Measurements from ENCODE around the gene TMEM82.
"Not testable (repeated sequence)": the region's sequence is repeated elsewhere in the genome, so short reads cannot be mapped to it uniquely, and the experiment has no call there.

The TMEM82 gene

GRCh38 chr1:15742339-15742801 is at the start of gene TMEM82:
TMEM82 (plus strand) TSS chr1:15742499; CDS start chr1:15742560, 61 bp downstream.
- ChIA-PET POLR2A (ENCODE audit: low non-redundant PET) (no interaction called here), CTCF (interaction anchor here (0.6 to 0.7 kb wide), 2 partner anchors 20 to 254 kb away, joined by 3 to 4 read pairs; no protein-coding TSS in a partner anchor)
- TF ChIP-seq, protein P1, sequence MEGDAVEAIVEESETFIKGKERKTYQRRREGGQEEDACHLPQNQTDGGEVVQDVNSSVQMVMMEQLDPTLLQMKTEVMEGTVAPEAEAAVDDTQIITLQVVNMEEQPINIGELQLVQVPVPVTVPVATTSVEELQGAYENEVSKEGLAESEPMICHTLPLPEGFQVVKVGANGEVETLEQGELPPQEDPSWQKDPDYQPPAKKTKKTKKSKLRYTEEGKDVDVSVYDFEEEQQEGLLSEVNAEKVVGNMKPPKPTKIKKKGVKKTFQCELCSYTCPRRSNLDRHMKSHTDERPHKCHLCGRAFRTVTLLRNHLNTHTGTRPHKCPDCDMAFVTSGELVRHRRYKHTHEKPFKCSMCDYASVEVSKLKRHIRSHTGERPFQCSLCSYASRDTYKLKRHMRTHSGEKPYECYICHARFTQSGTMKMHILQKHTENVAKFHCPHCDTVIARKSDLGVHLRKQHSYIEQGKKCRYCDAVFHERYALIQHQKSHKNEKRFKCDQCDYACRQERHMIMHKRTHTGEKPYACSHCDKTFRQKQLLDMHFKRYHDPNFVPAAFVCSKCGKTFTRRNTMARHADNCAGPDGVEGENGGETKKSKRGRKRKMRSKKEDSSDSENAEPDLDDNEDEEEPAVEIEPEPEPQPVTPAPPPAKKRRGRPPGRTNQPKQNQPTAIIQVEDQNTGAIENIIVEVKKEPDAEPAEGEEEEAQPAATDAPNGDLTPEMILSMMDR (conservative IDR thresholded peaks at IDR 0.05; ENCODE audit: low read depth), result no peak
- DNase-seq (ENCODE audit: low spot score), result no peak
- H3K27ac ChIP-seq, result peak within 1 kb of the TSS; percentile 84

DNA sequence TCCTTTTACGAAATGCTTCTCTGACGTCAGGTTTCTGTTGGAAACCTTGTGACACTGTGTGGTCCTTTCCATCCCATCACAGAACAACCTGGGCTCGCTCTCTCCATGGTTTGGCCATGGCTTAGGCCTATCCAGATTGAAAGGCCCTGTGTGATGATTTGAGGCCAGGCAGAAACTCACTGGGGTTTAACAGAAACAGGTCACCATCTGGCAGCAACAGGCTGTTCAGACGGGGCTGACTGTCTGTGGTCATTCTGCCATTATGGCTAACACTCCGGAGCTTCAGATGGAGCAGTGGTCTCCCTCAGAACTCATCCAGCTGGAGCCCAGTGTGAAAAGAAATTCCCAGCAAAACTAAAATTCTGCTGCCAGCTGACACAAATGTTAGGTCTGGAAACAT is 48.9 kb upstream of the TMEM82 start:
- H3K27ac ChIP-seq, result peak overlapping the region; percentile 42
- ChIA-PET POLR2A (ENCODE audit: low non-redundant PET) (no interaction called here), CTCF (no interaction called here)
- no peak for DNase-seq (ENCODE audit: low spot score)
- TF ChIP-seq, protein P1 (conservative IDR thresholded peaks at IDR 0.05; ENCODE audit: low read depth), result no peak

DNA sequence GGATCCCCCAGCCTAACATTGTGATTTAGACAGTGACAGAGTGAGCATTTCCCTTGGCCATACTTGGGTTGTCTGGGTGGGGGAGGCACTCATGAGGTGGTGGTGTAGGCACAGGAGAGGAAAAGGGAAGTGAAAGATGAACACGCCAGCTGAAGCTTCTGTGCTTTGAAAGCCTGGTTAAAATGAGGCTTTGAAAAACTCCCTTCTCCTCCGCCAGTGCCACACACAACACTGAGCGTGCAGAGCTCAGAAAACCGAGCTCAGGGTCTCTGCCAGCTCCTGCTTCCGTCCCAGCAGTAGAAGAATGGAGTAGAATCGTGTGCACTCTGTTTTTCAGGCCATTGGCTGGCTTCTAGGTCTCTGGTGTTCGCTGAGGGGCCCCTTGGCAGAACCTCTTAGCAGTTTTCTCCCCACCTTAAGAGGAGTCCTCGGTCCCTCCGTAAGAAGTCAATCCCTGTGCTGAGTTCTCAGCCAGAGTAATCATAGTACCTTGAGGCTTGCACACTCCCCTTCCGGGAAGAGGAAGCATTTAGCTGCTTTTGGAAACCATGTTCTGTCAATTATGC is 45.3 kb upstream of the TMEM82 start:
- CTCF ChIA-PET, result no interaction called here
- peak overlapping the region; percentile 54 for H3K27ac ChIP-seq
- DNase-seq (ENCODE audit: low spot score), result no peak
- POLR2A ChIA-PET (ENCODE audit: low non-redundant PET), result no interaction called here
- TF ChIP-seq, protein P1 (conservative IDR thresholded peaks at IDR 0.05; ENCODE audit: low read depth), result no peak

DNA sequence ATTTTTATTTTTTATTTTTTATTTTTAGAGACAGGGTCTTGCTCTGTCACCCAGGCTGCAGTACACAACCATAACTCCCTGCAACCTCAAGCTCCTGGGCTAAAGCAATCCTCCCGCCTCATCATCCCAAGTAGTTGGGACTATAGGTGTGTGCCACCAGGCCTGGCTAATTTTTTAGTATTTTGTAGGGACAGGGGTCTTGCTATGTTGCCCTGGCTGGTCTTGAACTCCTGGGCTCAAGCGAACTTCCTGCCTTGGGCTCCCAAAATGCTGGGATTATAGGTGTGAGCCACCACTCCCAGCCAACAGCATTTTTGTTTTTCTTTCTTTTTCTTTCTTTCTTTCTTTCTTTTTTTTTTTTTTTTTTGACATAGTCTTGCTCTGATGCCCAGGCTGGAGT is 44.1 kb upstream of the TMEM82 start:
- CTCF ChIA-PET, result no interaction called here
- no peak for DNase-seq (ENCODE audit: low spot score)
- H3K27ac ChIP-seq, result no peak overlapping the region
- TF ChIP-seq, protein P1 (conservative IDR thresholded peaks at IDR 0.05; ENCODE audit: low read depth), result no peak
- POLR2A ChIA-PET (ENCODE audit: low non-redundant PET), result interaction anchor here (0.6 kb wide), 1 partner anchor 25 kb away, joined by 3 read pairs; no protein-coding TSS in a partner anchor

DNA sequence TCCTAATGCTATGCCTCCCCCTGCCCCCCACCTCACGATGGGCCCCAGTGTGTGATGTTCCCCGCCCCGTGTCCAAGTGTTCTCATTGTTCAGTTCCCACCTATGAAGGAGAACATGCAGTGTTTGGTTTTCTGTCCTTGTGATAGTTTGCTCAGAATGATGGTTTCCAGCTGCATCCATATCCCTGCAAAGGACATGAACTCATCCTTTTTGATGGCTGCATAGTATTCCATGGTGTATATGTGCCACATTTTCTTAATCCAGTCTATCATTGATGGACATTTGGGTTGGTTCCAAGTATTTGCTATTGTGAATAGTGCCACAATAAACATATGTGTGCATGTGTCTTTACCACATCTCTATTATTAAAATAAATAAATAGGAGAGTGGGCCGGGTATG is 43.0 kb upstream of the TMEM82 start:
- CTCF ChIA-PET; H3K27ac ChIP-seq; DNase-seq (ENCODE audit: low spot score); POLR2A ChIA-PET (ENCODE audit: low non-redundant PET): not testable (repeated sequence)

GRCh38 chr1:15700508-15700907 is 41.8 kb upstream of the TMEM82 start:
- POLR2A ChIA-PET (ENCODE audit: low non-redundant PET), result no interaction called here
- CTCF ChIA-PET, result no interaction called here
- TF ChIP-seq, protein P1 (conservative IDR thresholded peaks at IDR 0.05; ENCODE audit: low read depth), result no peak
- no peak for DNase-seq (ENCODE audit: low spot score)
- H3K27ac ChIP-seq, result peak overlapping the region; percentile 43

- TF ChIP-seq, protein P1 (conservative IDR thresholded peaks at IDR 0.05; ENCODE audit: low read depth), result no peak
- H3K27ac ChIP-seq, result peak overlapping the region; percentile 85
- ChIA-PET CTCF (interaction anchor here (0.6 kb wide), 1 partner anchor 198 kb away, joined by 5 read pairs; no protein-coding TSS in a partner anchor), POLR2A (ENCODE audit: low non-redundant PET) (interaction anchor here (0.6 kb wide), 2 partner anchors 19 to 48 kb away, joined by 3 to 6 read pairs; no protein-coding TSS in a partner anchor)
- no peak for DNase-seq (ENCODE audit: low spot score)
Observed at GRCh38 chr1:15701784-15702183, 40.5 kb upstream of the TMEM82 start.

All from RWPE1 (cell line).